Upper lobe of left lung (tissue), 6 donors: ENCODE measurements around the gene ADK. TPM values are rescaled to one million over a fixed set of nuclear protein-coding genes. Genes with fewer than 3 reads are reported as not detected.

Source experiments
- ATAC-seq, 2 donors: fragments of 200-7000 bp; cut with Tn5 transposase; one replicate each; pipeline ENCODE4 v1.9.1; 2022; ENCODE audit warnings: mild to moderate bottlenecking in 2 of 2, moderate library complexity in 2 of 2; ENCODE audit not compliant: low FRiP score in 2 of 2
- DNase-seq, 2 donors: peaks; one replicate each; pipeline ENCODE4 v3.0.0-alpha.2; 2019 to 2020
- H3K27ac ChIP-seq, 4 donors: fragments of 200-600 bp; sonication (generic); one replicate each; pipeline ENCODE4 v1.5.1; 2016 to 2019
- H3K27me3 ChIP-seq, 4 donors: fragments of 200-600 bp; sonication (generic); one replicate each; pipeline ENCODE4 v1.5.1; 2017 to 2019
- H3K36me3 ChIP-seq, 4 donors: fragments of 200-600 bp; sonication (generic); one replicate each; pipeline ENCODE4 v1.5.1; 2016 to 2019
- H3K4me1 ChIP-seq, 4 donors: fragments of 200-600 bp; sonication (generic); one replicate each; pipeline ENCODE4 v1.5.1; 2018 to 2019
- H3K4me3 ChIP-seq, 4 donors: fragments of 200-600 bp; sonication (generic); one replicate each; pipeline ENCODE4 v1.5.1; 2017 to 2019; ENCODE audit warnings: mild to moderate bottlenecking in 2 of 4, moderate library complexity in 1 of 4
- H3K9me3 ChIP-seq, 4 donors: fragments of 200-600 bp; sonication (generic); one replicate each; pipeline ENCODE4 v1.5.1; 2018 to 2019
- CTCF ChIP-seq, 6 experiments: fragments of 450-650 bp in 4 of 6; fragments of 200-600 bp in 2 of 6; sonication (generic) in 2 of 6; IDR thresholded peaks; one replicate each; pipeline ENCODE4 v1.5.1; 2016 to 2019; ENCODE audit warnings: antibody characterized with exemption in 6 of 6
- EP300 ChIP-seq, 4 donors: sonication (generic); formaldehyde crosslinking; IDR thresholded peaks; one replicate each; pipeline ENCODE4 v1.5.1; 2017; ENCODE audit warnings: antibody characterized with exemption in 4 of 4, control low read depth in 2 of 4
- POLR2A ChIP-seq, 4 donors: fragments of 450-650 bp; IDR thresholded peaks; one replicate each; pipeline ENCODE4 v1.5.1; 2016 to 2017; ENCODE audit warnings: antibody characterized with exemption in 4 of 4, mild to moderate bottlenecking in 2 of 4
- POLR2AphosphoS5 ChIP-seq, 2 donors: sonication (generic); formaldehyde crosslinking; IDR thresholded peaks; one replicate each; pipeline ENCODE4 v1.5.1; 2017; ENCODE audit warnings: antibody characterized with exemption in 2 of 2
- whole genome bisulfite sequencing, 2 donors: methylation state at CpG; one replicate each; pipeline ENCODE4 v1.1.5; 2017 to 2018; 5-methylcytosine and 5-hydroxymethylcytosine counted together
- total RNA-seq, 6 donors: library from RNA; depleted of rRNA in 4 of 6; stranded (reverse); fragments of >200 nt in 4 of 6; gene quantifications; one replicate each; pipeline versions ENCODE4 v1.1.0 to v1.2.1, GENCODE V29; 2016 to 2021
- donor health status: DM: no; HTN: no; CAD: no; lungs with moderate emphysema.
- donor health status: DM: no; HTN: yes; CAD: no; lungs with severe emphysema.

The ADK gene
- total RNA-seq, 6 donors from 2014 or later = 27.9 to 123 (median 48.1) TPM

- no peak for DNase-seq
- no peaks in the 10 kb centered on the region for H3K4me1 ChIP-seq
- H3K27ac ChIP-seq = no peak overlapping the region
- H3K36me3 ChIP-seq = no peaks in the 10 kb centered on the region
- no peaks in the 10 kb centered on the region for H3K27me3 ChIP-seq
- WGBS, 2 donors = 97 to 98% methylated on average over 7 of the region's 7 CpGs
- no peak for ATAC-seq
- no peak overlapping the region for H3K4me3 ChIP-seq
- no peak for TF ChIP-seq POLR2A (IDR thresholded peaks at IDR 0.05)
- TF ChIP-seq CTCF (IDR thresholded peaks at IDR 0.05) = no peak
- TF ChIP-seq POLR2AphosphoS5 (IDR thresholded peaks at IDR 0.05) = no peak
- TF ChIP-seq EP300 (IDR thresholded peaks at IDR 0.05) = no peak
- H3K9me3 ChIP-seq = no peaks in the 10 kb centered on the region
Observed at GRCh38 chr10:74652664-74653063, 501.6 kb downstream of the ADK start.

DNA sequence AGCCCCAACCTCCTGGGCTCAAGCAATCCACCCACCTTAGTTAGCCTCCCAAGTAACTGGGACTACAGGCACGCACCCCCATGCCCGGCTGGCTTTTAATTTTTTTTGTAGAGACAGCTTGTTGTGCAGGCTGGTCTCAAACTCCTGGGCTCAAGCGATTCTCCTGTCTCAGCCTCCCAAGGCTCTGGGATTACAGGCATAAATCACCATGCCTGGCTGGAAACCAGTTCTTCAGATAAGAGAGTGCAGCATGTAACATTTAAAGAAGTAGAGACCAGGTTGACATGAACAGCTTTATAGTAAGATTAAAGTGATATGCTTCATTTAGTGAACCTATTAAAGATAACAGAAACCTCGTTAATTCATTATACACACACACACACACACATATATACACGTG lies 507.5 kb downstream of the ADK start:
- ATAC-seq (no peak), DNase-seq (no peak)
- Histone ChIP-seq H3K4me1 (no peaks in the 10 kb centered on the region), H3K9me3 (no peaks in the 10 kb centered on the region), H3K27ac (no peak overlapping the region), H3K36me3 (no peaks in the 10 kb centered on the region), H3K4me3 (no peak overlapping the region), H3K27me3 (no peaks in the 10 kb centered on the region)
- TF ChIP-seq CTCF (IDR thresholded peaks at IDR 0.05) = no peak
- TF ChIP-seq POLR2A (IDR thresholded peaks at IDR 0.05) = no peak
- TF ChIP-seq POLR2AphosphoS5 (IDR thresholded peaks at IDR 0.05) = no peak
- no peak for TF ChIP-seq EP300 (IDR thresholded peaks at IDR 0.05)
- 96 to 98% methylated on average over 5 of the region's 5 CpGs for WGBS, 2 donors

GRCh38 chr10:74662635-74663034 lies 511.6 kb downstream of the ADK start:
- ATAC-seq = no peak

DNA sequence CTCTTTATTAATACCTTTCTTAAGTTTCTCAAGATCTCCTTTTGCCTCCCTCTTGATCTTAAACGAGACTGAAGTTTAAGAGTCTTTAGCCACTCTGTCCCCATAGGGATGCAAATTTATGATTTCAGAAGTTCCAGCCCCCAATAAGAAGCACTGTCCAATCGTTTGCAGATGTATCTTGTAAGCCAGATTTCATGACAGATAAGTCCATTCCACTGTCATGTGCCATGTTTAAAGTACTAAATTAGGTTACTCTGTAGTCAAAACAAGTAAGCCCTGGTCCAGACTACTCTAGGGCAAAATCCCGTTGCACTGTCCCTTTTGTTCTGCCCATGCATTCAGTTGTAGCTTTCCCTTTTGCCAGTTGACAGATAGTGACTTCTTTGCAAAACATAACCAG lies 518.2 kb downstream of the ADK start:
- Histone ChIP-seq H3K4me3 (no peak overlapping the region), H3K27me3 (no peaks in the 10 kb centered on the region), H3K9me3 (peaks cover 0 to 5% (median 3%) of the 10 kb centered on the region in 4 donors), H3K27ac (no peak overlapping the region), H3K4me1 (no peaks in the 10 kb centered on the region), H3K36me3 (peaks cover 0 to 14% (median 3%) of the 10 kb centered on the region in 4 donors)
- 80 to 86% methylated on average over 3 of the region's 3 CpGs for WGBS, 2 donors
- DNase-seq (no peak), ATAC-seq (no peak)
- TF ChIP-seq POLR2AphosphoS5 (IDR thresholded peaks at IDR 0.05) (no peak), CTCF (IDR thresholded peaks at IDR 0.05) (no peak), POLR2A (IDR thresholded peaks at IDR 0.05) (no peak), EP300 (IDR thresholded peaks at IDR 0.05) (no peak)

More at GRCh38 chr10:74662635-74663034, 511.6 kb downstream of the ADK start:
- H3K4me3 ChIP-seq = no peak overlapping the region
- no peaks in the 10 kb centered on the region for H3K27me3 ChIP-seq
- H3K9me3 ChIP-seq = no peaks in the 10 kb centered on the region
- 96 to 98% methylated on average over 3 of the region's 3 CpGs for WGBS, 2 donors
- H3K27ac ChIP-seq = no peak overlapping the region
- H3K36me3 ChIP-seq = no peaks in the 10 kb centered on the region
- H3K4me1 ChIP-seq = no peaks in the 10 kb centered on the region
- no peak for TF ChIP-seq CTCF (IDR thresholded peaks at IDR 0.05)
- TF ChIP-seq POLR2A (IDR thresholded peaks at IDR 0.05) = no peak
- TF ChIP-seq EP300 (IDR thresholded peaks at IDR 0.05) = no peak
- no peak for TF ChIP-seq POLR2AphosphoS5 (IDR thresholded peaks at IDR 0.05)
- DNase-seq = no peak

DNA sequence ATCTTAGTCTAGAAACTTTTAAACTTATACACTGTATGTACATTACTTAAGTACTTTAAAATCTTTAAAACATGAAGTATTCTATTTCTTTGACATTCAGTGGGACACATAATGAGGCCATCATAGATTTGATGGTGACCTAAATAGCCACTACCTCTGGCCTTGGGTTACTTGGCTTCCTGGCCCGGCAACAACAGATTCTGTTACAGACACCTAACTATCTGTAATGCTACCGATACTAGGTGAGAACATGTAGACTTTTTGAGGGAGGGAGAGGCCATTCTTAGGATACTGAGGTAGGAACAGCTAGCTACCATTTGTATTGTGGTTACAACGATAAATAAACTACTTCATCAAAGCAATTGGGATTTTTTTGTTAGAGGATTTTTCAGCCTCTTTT lies 520.7 kb downstream of the ADK start:
- peaks cover 0 to 19% (median 3%) of the 10 kb centered on the region in 4 donors for H3K36me3 ChIP-seq
- ATAC-seq = no peak
- H3K27me3 ChIP-seq = no peaks in the 10 kb centered on the region
- no peaks in the 10 kb centered on the region for H3K4me1 ChIP-seq
- no peak overlapping the region for H3K27ac ChIP-seq
- peaks cover 0 to 5% (median 3%) of the 10 kb centered on the region in 4 donors for H3K9me3 ChIP-seq
- TF ChIP-seq EP300 (IDR thresholded peaks at IDR 0.05) = no peak
- TF ChIP-seq POLR2A (IDR thresholded peaks at IDR 0.05) = no peak
- TF ChIP-seq CTCF (IDR thresholded peaks at IDR 0.05) = no peak
- no peak for TF ChIP-seq POLR2AphosphoS5 (IDR thresholded peaks at IDR 0.05)
- 75 to 94% methylated on average over 3 of the region's 3 CpGs for WGBS, 2 donors
- no peak overlapping the region for H3K4me3 ChIP-seq
- DNase-seq = no peak
